MM.1S (cell line): Measurements from ENCODE around the gene YTHDF1.

Source experiments
- EZH2 ChIP-seq: fragments of 300-600 bp; sonication (generic); optimal IDR thresholded peaks from 2 replicates; pipeline ENCODE3; 2017; ENCODE audit warnings: low read depth, mild to moderate bottlenecking, antibody characterized with exemption, low read length, mixed read lengths
- EZH2phosphoT487 ChIP-seq: fragments of 300-600 bp; sonication (generic); IDR thresholded peaks from 2 replicates; pipeline ENCODE4 v1.6.1; 2018; ENCODE audit warnings: antibody characterized with exemption, low read length
- TF ChIP-seq, protein P1 (sequence below): fragments of 300-600 bp; sonication (generic); IDR thresholded peaks from 2 replicates; pipeline ENCODE4 v1.5.1; 2016; ENCODE audit warnings: antibody characterized with exemption, low read length, mixed read lengths

DNA sequence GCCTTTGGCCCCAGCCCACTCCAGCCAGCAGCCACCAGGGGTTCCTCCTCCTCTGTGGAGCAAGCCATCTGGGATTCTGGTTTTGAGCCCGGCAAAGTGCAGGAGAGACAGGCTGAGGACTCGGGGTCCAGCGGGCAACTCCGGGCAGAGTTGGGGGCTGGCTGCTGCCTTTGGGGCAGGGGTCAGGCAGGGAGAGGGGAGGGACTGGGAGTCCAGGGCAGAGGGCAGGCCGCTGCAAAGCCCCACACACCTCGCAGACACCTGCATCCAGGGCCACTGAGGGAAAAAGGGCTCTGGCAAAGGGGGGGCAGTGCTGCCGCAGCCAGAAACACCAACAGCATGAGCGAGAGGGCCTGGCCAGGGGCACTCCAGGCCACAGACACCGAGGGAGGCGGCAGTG lies 28.5 kb upstream of the YTHDF1 start:
- TF ChIP-seq, protein P1, sequence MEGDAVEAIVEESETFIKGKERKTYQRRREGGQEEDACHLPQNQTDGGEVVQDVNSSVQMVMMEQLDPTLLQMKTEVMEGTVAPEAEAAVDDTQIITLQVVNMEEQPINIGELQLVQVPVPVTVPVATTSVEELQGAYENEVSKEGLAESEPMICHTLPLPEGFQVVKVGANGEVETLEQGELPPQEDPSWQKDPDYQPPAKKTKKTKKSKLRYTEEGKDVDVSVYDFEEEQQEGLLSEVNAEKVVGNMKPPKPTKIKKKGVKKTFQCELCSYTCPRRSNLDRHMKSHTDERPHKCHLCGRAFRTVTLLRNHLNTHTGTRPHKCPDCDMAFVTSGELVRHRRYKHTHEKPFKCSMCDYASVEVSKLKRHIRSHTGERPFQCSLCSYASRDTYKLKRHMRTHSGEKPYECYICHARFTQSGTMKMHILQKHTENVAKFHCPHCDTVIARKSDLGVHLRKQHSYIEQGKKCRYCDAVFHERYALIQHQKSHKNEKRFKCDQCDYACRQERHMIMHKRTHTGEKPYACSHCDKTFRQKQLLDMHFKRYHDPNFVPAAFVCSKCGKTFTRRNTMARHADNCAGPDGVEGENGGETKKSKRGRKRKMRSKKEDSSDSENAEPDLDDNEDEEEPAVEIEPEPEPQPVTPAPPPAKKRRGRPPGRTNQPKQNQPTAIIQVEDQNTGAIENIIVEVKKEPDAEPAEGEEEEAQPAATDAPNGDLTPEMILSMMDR = no peak
- TF ChIP-seq EZH2 = no peak
- no peak for TF ChIP-seq EZH2phosphoT487
